Gastroesophageal sphincter (tissue), 3 donors: ENCODE measurements around the gene NANOGP8.

Source experiments
- CTCF ChIP-seq, 4 experiments: fragments of 200-600 bp in 2 of 4; fragments of 450-650 bp in 2 of 4; sonication (generic) in 1 of 4; IDR thresholded peaks; one replicate each; pipeline ENCODE4 v1.5.1; 2017 to 2019; ENCODE audit warnings: antibody characterized with exemption in 4 of 4, mild to moderate bottlenecking in 2 of 4, moderate library complexity in 2 of 4
- POLR2A ChIP-seq, 2 donors: fragments of 450-650 bp; IDR thresholded peaks; one replicate each; pipeline ENCODE4 v1.6.1; 2017; ENCODE audit warnings: antibody characterized with exemption in 2 of 2, mild to moderate bottlenecking in 2 of 2, moderate library complexity in 1 of 2
- POLR2AphosphoS5 ChIP-seq: sonication (generic); formaldehyde crosslinking; IDR thresholded peaks from one replicate; pipeline ENCODE4 v1.6.1; 2017; ENCODE audit warnings: antibody characterized with exemption

DNA sequence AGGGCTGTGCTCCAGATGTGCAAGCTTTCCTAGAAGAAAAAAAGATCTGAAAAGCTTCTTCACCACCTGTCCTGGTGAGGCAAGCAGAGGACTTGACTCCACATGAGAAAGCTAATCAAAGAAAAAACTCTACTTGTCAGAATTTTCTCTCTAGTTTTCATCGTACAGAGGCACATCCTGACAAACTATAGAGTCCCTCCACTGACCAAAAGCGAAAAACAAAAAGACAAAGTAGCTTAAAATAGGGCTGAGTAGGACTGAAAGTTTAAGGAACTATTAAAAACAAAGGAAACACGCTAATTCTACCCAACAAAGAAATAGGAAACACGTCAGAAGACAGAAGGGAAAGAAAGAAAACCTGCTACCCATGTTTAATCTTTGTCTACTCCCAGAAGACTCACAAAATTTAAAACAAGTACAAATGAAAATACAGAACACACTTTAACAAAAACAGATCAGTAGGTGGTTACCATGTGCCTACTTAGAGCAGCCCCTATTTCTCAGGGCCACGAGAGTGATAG lies 26.5 kb downstream of the NANOGP8 start:
- TF ChIP-seq POLR2A (IDR thresholded peaks at IDR 0.05): no peak
- TF ChIP-seq CTCF (IDR thresholded peaks at IDR 0.05): no peak
- TF ChIP-seq POLR2AphosphoS5: no peak
